Gastrocnemius medialis (tissue), 4 donors: ENCODE results near the gene FYN. TPM values are rescaled to one million over a fixed set of nuclear protein-coding genes. Genes with fewer than 3 reads are reported as not detected.

Experiments used
- ATAC-seq, 2 donors: fragments of 150-250 bp; one replicate each; pipeline ENCODE4 v1.9.1; 2016
- DNase-seq, 2 donors: peaks; one replicate each; pipeline ENCODE4 v3.0.0-alpha.2; 2019
- H3K27ac ChIP-seq, 4 donors: fragments of 200-600 bp; sonication (generic); 1 replicate in 1 of 4; 2 replicates in 3 of 4; pipeline ENCODE4 v1.5.1; 2016 to 2018; ENCODE audit warnings: mild to moderate bottlenecking in 2 of 4, moderate library complexity in 1 of 4
- H3K27me3 ChIP-seq, 3 donors: fragments of 200-600 bp; sonication (generic) in 2 of 3; 1 replicate in 1 of 3; 2 replicates in 2 of 3; pipeline versions ENCODE4 v1.5.1 to v1.6.0; 2016 to 2019; ENCODE audit warnings: mild to moderate bottlenecking in 1 of 3, moderate library complexity in 1 of 3
- H3K36me3 ChIP-seq, 2 donors: fragments of 200-600 bp; sonication (generic) in 1 of 2; one replicate each; pipeline ENCODE4 v1.5.1; 2017 to 2018
- H3K4me1 ChIP-seq, 2 donors: fragments of 200-600 bp; sonication (generic) in 1 of 2; one replicate each; pipeline ENCODE4 v1.5.1; 2016 to 2017; ENCODE audit warnings: mild to moderate bottlenecking in 2 of 2
- H3K4me3 ChIP-seq, 4 donors: fragments of 200-600 bp; sonication (generic) in 3 of 4; 1 replicate in 1 of 4; 2 replicates in 3 of 4; pipeline ENCODE4 v1.5.1; 2016 to 2019; ENCODE audit warnings: mild to moderate bottlenecking in 2 of 4
- H3K9me3 ChIP-seq, 3 donors: fragments of 200-600 bp; sonication (generic) in 2 of 3; 1 replicate in 1 of 3; 2 replicates in 2 of 3; pipeline ENCODE4 v1.5.1; 2016 to 2019
- CTCF ChIP-seq, 5 experiments: fragments of 450-650 bp in 3 of 5; fragments of 200-600 bp in 2 of 5; sonication (generic) in 2 of 5; IDR thresholded peaks in 4 of 5; conservative IDR thresholded peaks in 1 of 5; 1 replicate in 4 of 5; 2 replicates in 1 of 5; pipeline ENCODE4 v1.5.1; 2016 to 2019; ENCODE audit warnings: antibody characterized with exemption in 5 of 5, mild to moderate bottlenecking in 3 of 5, moderate library complexity in 3 of 5
- POLR2A ChIP-seq, 2 donors: fragments of 450-650 bp; IDR thresholded peaks; one replicate each; pipeline ENCODE4 v1.6.1; 2017; ENCODE audit warnings: antibody characterized with exemption in 2 of 2, mild to moderate bottlenecking in 2 of 2, moderate library complexity in 2 of 2
- in situ Hi-C, 4 donors: fragments of 200-750 bp; cut with MboI; loops; one replicate each; pipeline versions ENCODE4 v1.15.0 to v1.8.0; 2017; ENCODE audit warnings: low sequenced_read_pairs in 4 of 4
- intact Hi-C: fragments of 100-400 bp; cut with DNase I; formaldehyde crosslinking; loops from one replicate; pipeline ENCODE4 v1.15.1; 2023; ENCODE audit warnings: low total_unique reads
- total RNA-seq, 4 donors: library from RNA; depleted of rRNA; stranded (reverse); fragments of >200 nt; gene quantifications; one replicate each; pipeline versions ENCODE4 v1.1.0 to v1.2.3, GENCODE V29; 2016

The FYN gene
- total RNA-seq, 4 donors from 2014 or later: 9.2 to 36.8 (median 17.0) TPM

DNA sequence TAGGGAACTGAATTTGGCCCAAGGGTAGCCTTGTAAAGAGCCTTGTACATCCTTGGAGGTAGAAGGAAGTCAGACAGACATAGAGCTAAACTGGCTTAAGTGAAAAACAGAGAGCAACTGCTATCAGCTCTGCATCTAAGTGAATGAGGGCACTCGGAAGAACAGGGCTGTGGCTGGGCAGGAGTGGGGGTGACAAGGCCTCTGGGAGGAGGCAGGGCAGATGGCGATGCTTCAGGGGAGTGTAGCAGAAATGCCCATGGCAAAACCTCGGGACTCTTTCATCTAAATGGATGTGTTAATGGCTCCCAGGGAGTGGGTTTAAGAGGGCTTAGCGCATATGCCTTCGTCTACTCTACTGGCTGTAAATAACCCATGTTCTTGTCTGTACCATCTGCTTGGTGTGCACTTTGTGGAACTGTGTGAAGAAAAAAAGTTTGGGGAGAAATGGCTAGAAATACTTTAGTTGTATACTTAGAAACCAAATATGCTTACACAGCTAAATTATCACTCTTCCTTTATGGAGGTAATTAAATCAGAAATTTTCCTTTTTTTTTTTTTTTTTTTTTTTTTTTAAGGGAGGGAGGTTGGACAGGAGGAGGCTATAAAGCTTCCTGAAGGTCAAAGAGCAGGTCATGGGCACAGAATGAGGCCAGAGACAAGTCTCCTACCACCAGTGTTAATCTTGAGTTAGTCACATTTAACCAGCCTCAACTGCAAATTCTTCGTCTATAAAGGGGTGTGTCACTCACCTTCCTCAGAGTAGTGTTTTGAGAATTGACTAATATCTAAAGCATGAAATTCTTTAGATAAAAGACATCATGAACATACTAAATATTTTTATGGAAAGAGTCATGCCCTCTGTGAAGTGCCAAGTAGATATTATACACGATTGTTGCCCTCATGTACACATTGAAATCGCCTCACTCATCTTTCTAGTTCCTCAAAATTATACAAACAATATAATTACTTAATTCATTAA, 60.9 kb downstream of the FYN start:
- in situ Hi-C loops: no loop called here
- Histone ChIP-seq H3K4me1 (no peaks in the 10 kb centered on the region), H3K27ac (no peak overlapping the region), H3K27me3 (no peaks in the 10 kb centered on the region), H3K4me3 (no peak overlapping the region), H3K36me3 (no peaks in the 10 kb centered on the region), H3K9me3 (no peaks in the 10 kb centered on the region)
- DNase-seq (no peak), ATAC-seq (no peak)
- intact Hi-C loops: no loop called here
- no peak for TF ChIP-seq POLR2A (IDR thresholded peaks at IDR 0.05)
- TF ChIP-seq CTCF (IDR thresholded peaks at IDR 0.05 in 4 of 5, conservative IDR thresholded peaks at IDR 0.05 in 1 of 5): no peak

GRCh38 chr6:111810294-111811131, 62.7 kb downstream of the FYN start:
- H3K27ac ChIP-seq: no peak overlapping the region
- DNase-seq: no peak
- in situ Hi-C loops: no loop called here
- TF ChIP-seq POLR2A (IDR thresholded peaks at IDR 0.05) (no peak), CTCF (IDR thresholded peaks at IDR 0.05 in 4 of 5, conservative IDR thresholded peaks at IDR 0.05 in 1 of 5) (no peak)
- no peaks in the 10 kb centered on the region for H3K4me1 ChIP-seq
- intact Hi-C loops: no loop called here
- H3K9me3 ChIP-seq: no peaks in the 10 kb centered on the region
- no peak for ATAC-seq
- no peak overlapping the region for H3K4me3 ChIP-seq
- no peaks in the 10 kb centered on the region for H3K36me3 ChIP-seq
- no peaks in the 10 kb centered on the region for H3K27me3 ChIP-seq

- in situ Hi-C loops (no loop called here), intact Hi-C loops (no loop called here)
- ATAC-seq (no peak), DNase-seq (no peak)
- Histone ChIP-seq H3K27me3 (no peaks in the 10 kb centered on the region), H3K9me3 (no peaks in the 10 kb centered on the region), H3K4me3 (no peak overlapping the region), H3K36me3 (no peaks in the 10 kb centered on the region), H3K4me1 (peaks cover 0 to under 1% of the 10 kb centered on the region in 2 donors), H3K27ac (no peak overlapping the region)
- TF ChIP-seq POLR2A (IDR thresholded peaks at IDR 0.05) (no peak), CTCF (IDR thresholded peaks at IDR 0.05 in 4 of 5, conservative IDR thresholded peaks at IDR 0.05 in 1 of 5) (no peak)
These were observed 63.5 kb downstream of the FYN start for GRCh38 chr6:111809766-111810165.

DNA sequence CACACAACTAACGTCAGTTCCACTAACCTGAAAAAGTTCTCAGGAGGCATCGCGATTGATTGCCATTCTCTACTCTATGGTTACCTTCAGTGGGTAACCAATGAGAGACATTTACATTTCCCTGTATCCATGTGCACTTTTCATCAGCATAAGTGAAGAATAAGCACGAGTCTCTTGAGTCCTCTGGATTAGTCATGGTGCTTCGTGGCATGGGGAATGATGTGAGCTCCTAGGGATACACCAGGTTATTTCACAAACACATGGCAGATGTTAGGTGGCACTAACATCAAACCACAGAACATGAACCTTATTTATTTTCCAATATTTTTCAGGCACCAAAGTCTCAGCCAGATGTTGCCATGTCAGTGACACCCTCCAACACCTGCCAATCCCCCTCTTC, 64.0 kb downstream of the FYN start:
- H3K4me1 ChIP-seq: peaks cover 0 to 6% of the 10 kb centered on the region in 2 donors
- H3K9me3 ChIP-seq: no peaks in the 10 kb centered on the region
- TF ChIP-seq CTCF (IDR thresholded peaks at IDR 0.05 in 4 of 5, conservative IDR thresholded peaks at IDR 0.05 in 1 of 5) (no peak), POLR2A (IDR thresholded peaks at IDR 0.05) (no peak)
- no peaks in the 10 kb centered on the region for H3K36me3 ChIP-seq
- ATAC-seq: no peak
- no peak overlapping the region for H3K27ac ChIP-seq
- H3K4me3 ChIP-seq: no peak overlapping the region
- in situ Hi-C loops (no loop called here), intact Hi-C loops (no loop called here)
- no peaks in the 10 kb centered on the region for H3K27me3 ChIP-seq
- DNase-seq: no peak
